NCI-H128 (cell line): ENCODE data around the gene ADNP.
A peak's percentile ranks its signal among the peaks of the same experiment; 100 is the strongest.

Experiments
- DNase-seq: peaks from one replicate; lab custom pipeline; 2025; ENCODE audit not compliant: unreplicated experiment; lab: John Stamatoyannopoulos, UW

ADNP gene

GRCh38 chr20:50932691-50933280, 1.5 kb upstream of the ADNP start:
- no peak for DNase-seq

GRCh38 chr20:50932016-50932485, 814 bp upstream of the ADNP start:
- no peak for DNase-seq

GRCh38 chr20:50930976-50931305, 296 bp downstream of the ADNP start:
- no peak for DNase-seq

- no peak for DNase-seq
Measured at GRCh38 chr20:50930139-50930975, 880 bp downstream of the ADNP start.

- DNase-seq: peak; percentile 63
Measured at GRCh38 chr20:50929299-50930138, 1.7 kb downstream of the ADNP start.

- DNase-seq: no peak
Measured at GRCh38 chr20:50928469-50928868, 2.8 kb downstream of the ADNP start.

- no peak for DNase-seq
Measured at GRCh38 chr20:50926530-50926929, 4.7 kb downstream of the ADNP start.

- no peak for DNase-seq
Measured at GRCh38 chr20:50924261-50924920, 6.8 kb downstream of the ADNP start.

GRCh38 chr20:50921803-50922501, 9.3 kb downstream of the ADNP start:
- no peak for DNase-seq

GRCh38 chr20:50920997-50921396, 10.2 kb downstream of the ADNP start:
- no peak for DNase-seq

- no peak for DNase-seq
Measured at GRCh38 chr20:50919567-50919966, 11.7 kb downstream of the ADNP start.

- no peak for DNase-seq
Measured at GRCh38 chr20:50918403-50918802, 12.8 kb downstream of the ADNP start.

- no peak for DNase-seq
Measured at GRCh38 chr20:50916934-50917333, 14.3 kb downstream of the ADNP start.

- DNase-seq: no peak
Measured at GRCh38 chr20:50916257-50916656, 15.0 kb downstream of the ADNP start.

GRCh38 chr20:50915424-50915823, 15.8 kb downstream of the ADNP start:
- no peak for DNase-seq

- no peak for DNase-seq
Measured at GRCh38 chr20:50913690-50914375, 17.4 kb downstream of the ADNP start.

- no peak for DNase-seq
Measured at GRCh38 chr20:50911716-50912115, 19.5 kb downstream of the ADNP start.

- no peak for DNase-seq
Measured at GRCh38 chr20:50911030-50911429, 20.2 kb downstream of the ADNP start.

- DNase-seq: no peak
Measured at GRCh38 chr20:50909413-50909812, 21.8 kb downstream of the ADNP start.

GRCh38 chr20:50904067-50904570, 27.1 kb downstream of the ADNP start:
- no peak for DNase-seq
